HUES48 (cell line): ENCODE results near the gene CMTM2.
"Not testable (repeated sequence)": the region's sequence is repeated elsewhere in the genome, so short reads cannot be mapped to it uniquely, and the experiment has no call there.

ENCODE experiments used
- H3K27ac ChIP-seq: one replicate; pipeline ENCODE4 v1.7.0; 2013; ENCODE audit warnings: low read depth, low read length, inconsistent platforms
- H3K27me3 ChIP-seq: 2 replicates; pipeline ENCODE4 v1.6.1; 2013; ENCODE audit warnings: mild to moderate bottlenecking, low read length; ENCODE audit not compliant: control insufficient read depth, insufficient read depth
- H3K36me3 ChIP-seq: 2 replicates; pipeline ENCODE4 v1.6.1; 2013; ENCODE audit warnings: low read length; ENCODE audit not compliant: control insufficient read depth, insufficient read depth
- H3K4me1 ChIP-seq: 2 replicates; pipeline ENCODE4 v1.6.1; 2013; ENCODE audit warnings: mild to moderate bottlenecking, low read length; ENCODE audit not compliant: control insufficient read depth, insufficient read depth
- H3K4me3 ChIP-seq: 2 replicates; pipeline ENCODE4 v1.5.1; 2013; ENCODE audit warnings: mild to moderate bottlenecking, low read depth, low read length
- H3K9ac ChIP-seq: 2 replicates; pipeline ENCODE4 v1.6.1; 2013; ENCODE audit warnings: mild to moderate bottlenecking, low read depth, low read length, moderate library complexity
- H3K9me3 ChIP-seq: 2 replicates; pipeline ENCODE4 v1.6.1; 2013; ENCODE audit warnings: low read length; ENCODE audit not compliant: control insufficient read depth, insufficient read depth

Gene CMTM2

DNA sequence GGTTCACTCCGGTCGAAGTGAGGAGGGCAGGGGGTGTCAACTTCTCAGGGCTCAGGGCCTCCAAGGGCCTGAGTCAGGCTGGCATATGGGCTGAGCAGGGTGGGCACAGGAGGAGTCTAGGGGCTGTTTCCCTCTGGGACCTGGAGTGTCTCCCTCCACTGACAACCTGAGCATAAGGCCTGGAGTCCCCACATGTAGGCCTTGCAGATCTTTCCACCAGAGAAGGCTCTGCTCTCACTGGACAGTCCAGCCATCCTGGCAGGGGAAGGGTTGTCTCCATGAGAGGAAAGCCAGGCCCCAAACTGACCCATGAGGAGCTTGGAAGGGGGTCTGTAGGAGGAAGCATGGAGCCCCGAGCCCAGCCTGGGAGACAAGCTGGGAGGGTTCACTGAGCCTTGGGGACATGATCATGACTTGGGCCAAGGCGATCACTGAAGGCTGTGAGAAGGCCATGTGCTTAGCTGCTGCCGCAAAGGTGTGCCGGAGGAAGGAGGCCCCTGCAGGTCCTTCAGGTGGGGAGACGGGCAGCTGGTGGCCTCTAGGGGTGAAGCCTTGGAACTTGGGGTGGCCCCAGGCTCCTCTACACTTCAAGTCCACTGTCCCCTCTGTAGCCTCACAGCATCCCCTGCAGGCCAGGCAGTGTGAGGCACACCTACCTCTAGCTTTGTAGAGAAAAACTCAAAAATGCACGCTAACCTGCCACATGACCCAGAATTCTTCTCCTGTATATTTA, 9.9 kb downstream of the CMTM2 start:
- Histone ChIP-seq H3K9ac (no peak overlapping the region), H3K27me3 (no peaks in the 10 kb centered on the region), H3K9me3 (no peaks in the 10 kb centered on the region), H3K4me1 (no peaks in the 10 kb centered on the region), H3K36me3 (no peaks in the 10 kb centered on the region), H3K4me3 (no peak overlapping the region), H3K27ac (no peak overlapping the region)

DNA sequence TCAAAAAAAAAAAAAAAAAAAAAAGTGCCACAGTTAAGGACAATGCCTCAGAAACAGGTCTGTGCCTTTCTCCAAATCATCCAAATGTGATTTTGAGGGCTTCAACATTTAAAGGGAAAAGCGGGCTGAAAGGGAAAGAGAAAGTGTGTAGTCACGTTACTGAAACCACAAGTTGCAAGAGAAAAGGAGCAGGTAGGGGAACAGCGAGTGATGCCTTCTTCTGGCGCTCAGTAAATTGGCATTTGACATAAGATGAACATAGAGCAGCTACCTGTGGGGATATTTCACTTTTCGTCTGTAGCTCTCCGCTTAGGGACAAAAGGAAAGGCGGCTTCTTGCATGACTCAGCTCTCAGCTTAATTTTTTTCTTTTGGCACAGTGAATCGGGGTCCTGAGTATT, 11.1 kb downstream of the CMTM2 start:
- no peaks in the 10 kb centered on the region for H3K9me3 ChIP-seq
- no peak overlapping the region for H3K4me3 ChIP-seq
- no peaks in the 10 kb centered on the region for H3K4me1 ChIP-seq
- H3K9ac ChIP-seq: no peak overlapping the region
- H3K36me3 ChIP-seq: no peaks in the 10 kb centered on the region
- H3K27ac ChIP-seq: no peak overlapping the region
- H3K27me3 ChIP-seq: no peaks in the 10 kb centered on the region

DNA sequence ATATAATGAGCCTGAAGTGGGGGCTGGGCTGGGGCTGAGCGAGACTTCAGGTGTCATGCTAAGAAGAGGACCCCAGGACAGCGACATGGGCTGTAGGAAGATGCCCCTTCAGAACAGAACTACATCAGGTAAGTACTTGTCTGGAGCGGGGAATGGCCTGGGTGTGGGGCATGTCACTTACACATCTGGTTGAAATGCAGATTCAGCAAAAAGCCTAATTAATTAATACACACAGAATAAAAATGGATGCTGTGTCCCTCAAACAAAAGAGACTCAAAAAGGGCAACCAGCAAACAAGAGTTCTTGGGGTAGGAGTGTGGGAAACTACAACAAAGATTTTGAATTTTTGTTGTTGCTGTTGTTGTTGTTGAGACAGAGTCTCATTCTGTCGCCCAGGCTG, 11.8 kb downstream of the CMTM2 start:
- no peak overlapping the region for H3K27ac ChIP-seq

DNA sequence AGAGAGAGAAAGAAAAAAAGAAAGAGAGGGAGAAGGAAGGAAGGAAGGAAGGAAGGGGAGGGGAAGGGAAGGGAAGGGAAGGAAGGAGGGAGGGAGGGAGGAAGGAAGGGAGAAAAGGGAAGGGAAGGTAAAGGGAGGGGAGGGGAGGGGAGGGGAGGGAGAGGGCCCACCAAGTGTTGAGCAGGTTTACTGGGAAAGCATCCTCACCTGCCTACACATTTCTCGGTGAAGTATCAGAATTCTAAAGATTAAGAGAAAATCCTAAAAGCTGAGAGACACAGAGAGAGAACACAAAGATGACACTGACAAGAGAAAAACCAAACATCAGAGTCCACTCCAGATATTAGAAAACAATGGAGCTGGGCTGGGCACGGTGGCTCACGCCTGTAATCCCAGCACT, 13.0 kb downstream of the CMTM2 start:
- Histone ChIP-seq H3K4me1 (no peaks in the 10 kb centered on the region), H3K27ac (no peak overlapping the region), H3K9ac (no peak overlapping the region), H3K9me3 (no peaks in the 10 kb centered on the region), H3K4me3 (no peak overlapping the region), H3K27me3 (no peaks in the 10 kb centered on the region), H3K36me3 (no peaks in the 10 kb centered on the region)

More for the DNA sequence above, 11.8 kb downstream of the CMTM2 start:
- Histone ChIP-seq H3K36me3 (no peaks in the 10 kb centered on the region), H3K9ac (no peak overlapping the region), H3K4me3 (no peak overlapping the region), H3K4me1 (no peaks in the 10 kb centered on the region), H3K9me3 (no peaks in the 10 kb centered on the region), H3K27me3 (no peaks in the 10 kb centered on the region)

DNA sequence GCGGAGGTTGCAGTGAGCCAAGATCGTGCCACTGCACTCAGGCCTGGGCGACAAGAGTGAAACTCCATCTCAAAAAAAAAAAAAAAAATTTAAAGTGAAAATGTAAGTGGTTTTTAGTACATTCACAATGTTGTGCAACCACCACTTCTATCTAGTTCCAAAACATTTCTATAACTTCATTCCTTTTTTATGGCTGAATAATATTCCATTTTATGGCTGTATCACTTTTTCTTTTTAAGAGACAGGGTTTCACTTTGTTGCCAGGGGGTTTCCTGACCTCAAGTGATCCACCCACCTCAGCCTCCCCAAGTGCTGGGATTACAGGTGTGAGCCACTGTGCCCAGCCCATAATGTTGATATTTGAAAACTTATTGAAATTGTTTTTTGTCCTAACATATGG, 13.6 kb downstream of the CMTM2 start:
- no peaks in the 10 kb centered on the region for H3K27me3 ChIP-seq
- H3K36me3 ChIP-seq: no peaks in the 10 kb centered on the region
- no peak overlapping the region for H3K27ac ChIP-seq
- no peak overlapping the region for H3K9ac ChIP-seq
- H3K4me3 ChIP-seq: no peak overlapping the region
- H3K9me3 ChIP-seq: no peaks in the 10 kb centered on the region
- H3K4me1 ChIP-seq: no peaks in the 10 kb centered on the region

DNA sequence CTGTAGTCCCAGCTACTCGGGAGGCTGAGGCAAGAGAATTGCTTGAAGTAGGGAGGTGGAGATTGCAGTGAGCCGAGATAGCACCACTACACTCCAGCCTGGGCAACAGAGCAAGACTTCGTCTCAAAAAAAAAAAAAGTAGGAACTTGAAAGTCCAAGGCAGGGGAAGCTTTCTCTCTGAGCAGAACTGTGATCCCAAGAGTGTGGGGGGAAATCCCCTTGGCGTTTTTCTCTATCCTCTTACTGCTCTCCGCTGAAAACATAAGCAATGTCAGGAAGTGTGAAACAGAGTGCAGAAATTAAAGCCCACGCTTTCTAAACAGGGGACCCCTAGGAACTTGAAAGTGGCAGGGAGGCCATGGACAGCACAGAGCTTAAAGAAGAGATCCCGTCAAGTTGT, 15.5 kb downstream of the CMTM2 start:
- no peak overlapping the region for H3K27ac ChIP-seq
- no peak overlapping the region for H3K4me3 ChIP-seq
- H3K27me3 ChIP-seq: no peaks in the 10 kb centered on the region
- H3K36me3 ChIP-seq: no peaks in the 10 kb centered on the region
- H3K9me3 ChIP-seq: no peaks in the 10 kb centered on the region
- H3K9ac ChIP-seq: no peak overlapping the region
- H3K4me1 ChIP-seq: no peaks in the 10 kb centered on the region

DNA sequence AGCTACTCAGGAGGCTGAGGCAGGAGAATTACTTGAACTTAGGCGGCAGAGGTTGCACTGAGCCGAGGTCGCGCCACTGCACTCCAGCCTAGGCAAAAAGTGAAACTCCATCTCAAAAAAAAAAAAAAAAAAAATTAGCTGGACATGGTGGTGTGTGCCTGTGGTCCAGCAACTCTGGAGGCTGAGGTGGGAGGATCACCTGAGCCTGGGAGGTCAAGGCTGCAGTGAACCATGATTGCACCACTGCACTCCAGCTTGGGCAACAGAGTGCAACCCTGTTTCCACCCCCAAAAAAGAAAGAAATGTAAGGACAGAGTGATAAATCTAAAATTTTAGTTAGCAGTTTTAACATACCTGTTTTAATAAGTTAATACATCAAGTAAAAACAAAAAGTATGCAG, 17.3 kb downstream of the CMTM2 start:
- not testable (repeated sequence) for H3K27me3 ChIP-seq, H3K4me1 ChIP-seq

DNA sequence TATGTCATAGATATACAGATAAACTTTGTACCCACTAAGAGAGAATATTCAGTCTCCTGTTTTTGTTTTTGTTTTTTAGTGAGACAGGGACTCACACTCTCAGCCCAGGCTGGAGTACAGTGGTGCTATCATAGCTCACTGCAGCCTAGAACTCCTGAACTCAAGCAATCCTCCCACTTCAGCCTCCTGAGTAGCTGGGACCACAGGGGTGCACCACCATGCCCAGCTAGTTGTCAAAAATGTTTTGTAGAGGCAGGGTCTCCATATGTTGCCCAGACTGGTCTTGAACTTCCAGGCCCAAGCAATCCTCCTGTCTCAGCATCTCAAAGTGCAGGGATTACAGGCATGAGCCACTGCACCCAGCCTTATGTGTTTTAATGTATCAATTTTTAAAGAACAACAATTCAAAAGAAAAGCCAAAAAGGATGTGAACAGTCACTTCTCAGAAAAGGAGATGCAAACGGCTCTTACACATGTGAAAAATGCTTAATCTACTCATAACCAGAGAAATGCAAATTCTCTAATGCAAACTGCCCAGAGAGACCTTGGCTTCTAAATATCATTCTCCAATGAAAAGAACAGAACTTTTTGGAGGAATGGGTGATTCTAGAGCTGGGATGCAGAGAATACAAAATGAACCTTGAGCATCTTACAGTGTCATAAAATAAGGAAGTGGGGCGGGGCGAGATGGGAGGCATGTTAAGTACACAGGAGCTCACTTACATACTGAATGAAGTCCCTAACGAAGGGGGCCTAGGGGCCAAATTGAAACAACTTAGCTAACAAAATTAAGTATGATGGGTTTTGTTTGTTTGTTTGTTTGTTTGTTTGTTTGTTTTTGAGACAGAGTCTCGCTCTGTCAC, 18.0 kb downstream of the CMTM2 start:
- no peaks in the 10 kb centered on the region for H3K4me1 ChIP-seq

More for the DNA sequence above, 17.3 kb downstream of the CMTM2 start:
- H3K9me3 ChIP-seq, H3K9ac ChIP-seq, H3K4me3 ChIP-seq, H3K27ac ChIP-seq, H3K36me3 ChIP-seq: not testable (repeated sequence)

DNA sequence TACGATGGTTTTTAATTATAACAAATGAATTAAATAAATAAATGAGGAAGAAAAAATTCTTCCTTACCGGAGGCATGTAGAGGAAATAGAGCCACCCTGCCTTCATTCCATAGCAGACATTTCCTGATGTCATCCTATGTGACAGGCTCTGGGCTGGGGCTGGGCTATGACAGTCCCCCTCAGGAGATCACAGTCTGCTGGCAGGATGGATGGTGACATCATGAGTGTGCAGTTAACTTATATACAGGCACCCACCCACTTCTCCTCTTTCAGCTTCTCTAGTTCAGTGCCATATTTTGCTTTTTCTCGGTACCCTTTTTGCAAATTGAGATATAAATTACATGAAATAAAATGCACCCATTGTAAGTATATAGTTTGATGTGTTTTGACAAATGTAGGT, 18.8 kb downstream of the CMTM2 start:
- H3K4me3 ChIP-seq: no peak overlapping the region
- H3K27ac ChIP-seq: no peak overlapping the region

More for the DNA sequence above, 18.0 kb downstream of the CMTM2 start:
- no peaks in the 10 kb centered on the region for H3K36me3 ChIP-seq
- H3K9me3 ChIP-seq: no peaks in the 10 kb centered on the region
- H3K9ac ChIP-seq: no peak overlapping the region
- H3K4me3 ChIP-seq: no peak overlapping the region
- no peak overlapping the region for H3K27ac ChIP-seq
- H3K27me3 ChIP-seq: no peaks in the 10 kb centered on the region

DNA sequence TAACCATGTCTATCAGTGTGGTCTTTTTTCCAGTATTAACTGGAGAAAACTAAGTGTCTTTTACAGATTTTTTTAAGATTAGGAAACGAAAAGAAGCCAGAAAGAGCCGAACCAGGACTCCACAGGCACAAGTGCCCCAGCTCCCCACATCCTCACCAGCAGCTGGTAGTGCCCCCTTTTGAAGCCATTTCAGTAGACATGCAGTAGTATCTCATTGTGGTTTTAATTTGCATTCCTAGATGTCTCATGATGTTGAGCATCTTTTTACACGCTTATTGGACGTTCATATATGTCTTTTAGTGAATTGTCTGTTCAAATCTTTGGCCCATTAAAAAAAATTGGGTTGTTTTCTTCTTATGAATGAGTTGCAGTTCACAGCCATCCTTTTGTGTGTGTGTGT, 20.5 kb downstream of the CMTM2 start:
- no peak overlapping the region for H3K27ac ChIP-seq
- H3K9me3 ChIP-seq: no peaks in the 10 kb centered on the region
- no peaks in the 10 kb centered on the region for H3K36me3 ChIP-seq
- peaks cover 6% of the 10 kb centered on the region; the same call in 1 of the 2 replicates for H3K27me3 ChIP-seq
- no peak overlapping the region for H3K9ac ChIP-seq
- H3K4me1 ChIP-seq: no peaks in the 10 kb centered on the region
- H3K4me3 ChIP-seq: no peak overlapping the region

More for the DNA sequence above, 18.8 kb downstream of the CMTM2 start:
- no peaks in the 10 kb centered on the region for H3K9me3 ChIP-seq
- no peaks in the 10 kb centered on the region for H3K4me1 ChIP-seq
- peaks cover 5% of the 10 kb centered on the region; the same call in 1 of the 2 replicates for H3K27me3 ChIP-seq
- no peak overlapping the region for H3K9ac ChIP-seq
- no peaks in the 10 kb centered on the region for H3K36me3 ChIP-seq

DNA sequence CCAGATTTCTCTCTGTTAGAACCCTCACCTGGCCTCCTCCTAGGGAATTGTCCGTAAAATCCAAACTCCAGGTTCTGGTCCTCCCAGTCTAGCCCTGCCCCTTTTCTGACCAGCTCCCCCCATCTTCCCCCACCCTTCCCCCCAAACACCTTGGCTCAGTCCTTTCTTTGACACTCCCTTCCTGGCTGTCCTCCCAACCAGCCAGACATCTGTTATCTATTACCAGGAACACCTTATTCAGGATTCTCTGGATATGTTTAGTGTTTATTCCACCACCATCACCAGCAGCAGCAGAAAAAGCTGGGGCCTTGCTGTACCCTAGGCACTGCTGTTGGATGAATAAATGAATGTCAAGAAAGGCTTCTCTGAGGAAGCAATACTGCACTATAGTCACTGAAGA, 21.2 kb downstream of the CMTM2 start:
- Histone ChIP-seq H3K4me1 (no peaks in the 10 kb centered on the region), H3K9me3 (no peaks in the 10 kb centered on the region), H3K9ac (no peak overlapping the region), H3K27ac (no peak overlapping the region), H3K27me3 (peaks cover 6% of the 10 kb centered on the region; the same call in 1 of the 2 replicates), H3K36me3 (no peaks in the 10 kb centered on the region), H3K4me3 (no peak overlapping the region)
